ENCODE measurements around the gene PTX4.
"Not testable (repeated sequence)": the region's sequence is repeated elsewhere in the genome, so short reads cannot be mapped to it uniquely, and the experiment has no call there.

GRCh38 chr16:1478937-1479336 lies 9.8 kb downstream of the PTX4 start:
- not testable (repeated sequence) for TF ChIP-seq POLR2A, CTCF (IDR thresholded peaks at IDR 0.05)

Data from right lobe of liver (tissue), 4 donors.